Neural cell (in vitro differentiated cells): ENCODE data around the gene TLE4.

ENCODE experiments used
- EZH2 ChIP-seq: fragments of 200-600, 300-800 bp; shearing (Covaris generic), sonication (generic); IDR thresholded peaks from 2 replicates; pipeline ENCODE4 v1.6.1; 2014; ENCODE audit warnings: antibody characterized with exemption, low read length, borderline replicate concordance, mild to moderate bottlenecking; ENCODE audit not compliant: insufficient read depth, poor library complexity, severe bottlenecking
- POLR2AphosphoS5 ChIP-seq: IDR thresholded peaks from 2 replicates; pipeline ENCODE4 v1.6.1; 2012
- TAF1 ChIP-seq: IDR thresholded peaks from 2 replicates; pipeline ENCODE4 v1.6.1; 2012; ENCODE audit warnings: low read depth
- TF ChIP-seq, protein P1 (sequence below): fragments of 450-650 bp; IDR thresholded peaks from 2 replicates; pipeline ENCODE4 v1.5.1; 2014; ENCODE audit warnings: antibody characterized with exemption, mild to moderate bottlenecking, moderate library complexity; ENCODE audit not compliant: poor library complexity, severe bottlenecking
- TF ChIP-seq, protein P2 (sequence below): IDR thresholded peaks from 2 replicates; pipeline ENCODE4 v1.6.1; 2012; ENCODE audit warnings: borderline replicate concordance

- TF ChIP-seq, protein P1, sequence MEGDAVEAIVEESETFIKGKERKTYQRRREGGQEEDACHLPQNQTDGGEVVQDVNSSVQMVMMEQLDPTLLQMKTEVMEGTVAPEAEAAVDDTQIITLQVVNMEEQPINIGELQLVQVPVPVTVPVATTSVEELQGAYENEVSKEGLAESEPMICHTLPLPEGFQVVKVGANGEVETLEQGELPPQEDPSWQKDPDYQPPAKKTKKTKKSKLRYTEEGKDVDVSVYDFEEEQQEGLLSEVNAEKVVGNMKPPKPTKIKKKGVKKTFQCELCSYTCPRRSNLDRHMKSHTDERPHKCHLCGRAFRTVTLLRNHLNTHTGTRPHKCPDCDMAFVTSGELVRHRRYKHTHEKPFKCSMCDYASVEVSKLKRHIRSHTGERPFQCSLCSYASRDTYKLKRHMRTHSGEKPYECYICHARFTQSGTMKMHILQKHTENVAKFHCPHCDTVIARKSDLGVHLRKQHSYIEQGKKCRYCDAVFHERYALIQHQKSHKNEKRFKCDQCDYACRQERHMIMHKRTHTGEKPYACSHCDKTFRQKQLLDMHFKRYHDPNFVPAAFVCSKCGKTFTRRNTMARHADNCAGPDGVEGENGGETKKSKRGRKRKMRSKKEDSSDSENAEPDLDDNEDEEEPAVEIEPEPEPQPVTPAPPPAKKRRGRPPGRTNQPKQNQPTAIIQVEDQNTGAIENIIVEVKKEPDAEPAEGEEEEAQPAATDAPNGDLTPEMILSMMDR, result no peak
- no peak for TF ChIP-seq EZH2
- no peak for TF ChIP-seq TAF1
- TF ChIP-seq, protein P2, sequence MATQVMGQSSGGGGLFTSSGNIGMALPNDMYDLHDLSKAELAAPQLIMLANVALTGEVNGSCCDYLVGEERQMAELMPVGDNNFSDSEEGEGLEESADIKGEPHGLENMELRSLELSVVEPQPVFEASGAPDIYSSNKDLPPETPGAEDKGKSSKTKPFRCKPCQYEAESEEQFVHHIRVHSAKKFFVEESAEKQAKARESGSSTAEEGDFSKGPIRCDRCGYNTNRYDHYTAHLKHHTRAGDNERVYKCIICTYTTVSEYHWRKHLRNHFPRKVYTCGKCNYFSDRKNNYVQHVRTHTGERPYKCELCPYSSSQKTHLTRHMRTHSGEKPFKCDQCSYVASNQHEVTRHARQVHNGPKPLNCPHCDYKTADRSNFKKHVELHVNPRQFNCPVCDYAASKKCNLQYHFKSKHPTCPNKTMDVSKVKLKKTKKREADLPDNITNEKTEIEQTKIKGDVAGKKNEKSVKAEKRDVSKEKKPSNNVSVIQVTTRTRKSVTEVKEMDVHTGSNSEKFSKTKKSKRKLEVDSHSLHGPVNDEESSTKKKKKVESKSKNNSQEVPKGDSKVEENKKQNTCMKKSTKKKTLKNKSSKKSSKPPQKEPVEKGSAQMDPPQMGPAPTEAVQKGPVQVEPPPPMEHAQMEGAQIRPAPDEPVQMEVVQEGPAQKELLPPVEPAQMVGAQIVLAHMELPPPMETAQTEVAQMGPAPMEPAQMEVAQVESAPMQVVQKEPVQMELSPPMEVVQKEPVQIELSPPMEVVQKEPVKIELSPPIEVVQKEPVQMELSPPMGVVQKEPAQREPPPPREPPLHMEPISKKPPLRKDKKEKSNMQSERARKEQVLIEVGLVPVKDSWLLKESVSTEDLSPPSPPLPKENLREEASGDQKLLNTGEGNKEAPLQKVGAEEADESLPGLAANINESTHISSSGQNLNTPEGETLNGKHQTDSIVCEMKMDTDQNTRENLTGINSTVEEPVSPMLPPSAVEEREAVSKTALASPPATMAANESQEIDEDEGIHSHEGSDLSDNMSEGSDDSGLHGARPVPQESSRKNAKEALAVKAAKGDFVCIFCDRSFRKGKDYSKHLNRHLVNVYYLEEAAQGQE, result no peak
- no peak for TF ChIP-seq POLR2AphosphoS5
Observed at GRCh38 chr9:79700607-79701360, 129.0 kb downstream of the TLE4 start.
